ENCODE results near the gene TEAD1.

DNA sequence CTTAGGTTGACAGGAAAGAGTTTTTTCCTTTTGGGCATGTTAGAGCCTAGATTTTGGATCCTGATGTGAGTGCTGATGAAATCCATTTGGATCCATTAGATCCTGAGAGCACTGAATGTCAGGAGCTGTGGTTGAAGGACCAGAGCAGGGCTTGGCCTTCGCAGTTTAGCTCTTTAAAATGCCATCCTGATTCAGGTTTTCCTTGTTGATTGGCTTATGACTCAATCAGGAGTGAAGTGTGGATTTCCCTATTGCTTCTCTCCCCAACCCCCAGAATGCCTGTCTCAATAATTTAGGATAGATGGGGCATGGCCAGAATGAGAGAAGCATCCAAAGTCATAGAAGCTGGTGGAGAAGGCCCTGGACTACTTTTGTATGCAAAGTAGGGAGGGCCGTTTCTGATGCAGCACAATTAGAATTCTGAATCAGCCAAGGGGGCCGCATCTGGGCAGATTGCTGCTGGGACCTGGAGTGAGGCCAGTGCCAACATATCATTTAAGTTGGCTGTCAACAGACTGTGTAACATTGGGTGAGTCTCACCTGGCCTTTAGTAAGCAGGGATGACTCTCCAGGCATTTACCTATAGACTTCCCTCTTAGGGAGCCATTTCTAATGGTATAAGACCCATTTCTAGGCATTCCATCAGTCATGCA lies 80.5 kb downstream of the TEAD1 start:
- TF ChIP-seq, protein P1, sequence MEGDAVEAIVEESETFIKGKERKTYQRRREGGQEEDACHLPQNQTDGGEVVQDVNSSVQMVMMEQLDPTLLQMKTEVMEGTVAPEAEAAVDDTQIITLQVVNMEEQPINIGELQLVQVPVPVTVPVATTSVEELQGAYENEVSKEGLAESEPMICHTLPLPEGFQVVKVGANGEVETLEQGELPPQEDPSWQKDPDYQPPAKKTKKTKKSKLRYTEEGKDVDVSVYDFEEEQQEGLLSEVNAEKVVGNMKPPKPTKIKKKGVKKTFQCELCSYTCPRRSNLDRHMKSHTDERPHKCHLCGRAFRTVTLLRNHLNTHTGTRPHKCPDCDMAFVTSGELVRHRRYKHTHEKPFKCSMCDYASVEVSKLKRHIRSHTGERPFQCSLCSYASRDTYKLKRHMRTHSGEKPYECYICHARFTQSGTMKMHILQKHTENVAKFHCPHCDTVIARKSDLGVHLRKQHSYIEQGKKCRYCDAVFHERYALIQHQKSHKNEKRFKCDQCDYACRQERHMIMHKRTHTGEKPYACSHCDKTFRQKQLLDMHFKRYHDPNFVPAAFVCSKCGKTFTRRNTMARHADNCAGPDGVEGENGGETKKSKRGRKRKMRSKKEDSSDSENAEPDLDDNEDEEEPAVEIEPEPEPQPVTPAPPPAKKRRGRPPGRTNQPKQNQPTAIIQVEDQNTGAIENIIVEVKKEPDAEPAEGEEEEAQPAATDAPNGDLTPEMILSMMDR (IDR thresholded peaks at IDR 0.05; ENCODE audit: low read depth, low read length, missing input control): no peak
- TF ChIP-seq FOXA1 (IDR thresholded peaks at IDR 0.05) (no peak), SP1 (IDR thresholded peaks at IDR 0.05) (no peak), REST (IDR thresholded peaks at IDR 0.05) (no peak), GABPA (IDR thresholded peaks at IDR 0.05 in 1 of 2, conservative IDR thresholded peaks at IDR 0.05 in 1 of 2) (no peak), ATF3 (IDR thresholded peaks at IDR 0.05) (no peak), EGR1 (IDR thresholded peaks at IDR 0.05; ENCODE audit: low read depth in 2 of 2) (no peak), JUND (IDR thresholded peaks at IDR 0.05) (no peak), RXRA (IDR thresholded peaks at IDR 0.05) (no peak), RAD21 (IDR thresholded peaks at IDR 0.05) (no peak), TAF1 (conservative IDR thresholded peaks at IDR 0.05) (no peak), YY1 (IDR thresholded peaks at IDR 0.05) (no peak)
- TF ChIP-seq, protein P2, sequence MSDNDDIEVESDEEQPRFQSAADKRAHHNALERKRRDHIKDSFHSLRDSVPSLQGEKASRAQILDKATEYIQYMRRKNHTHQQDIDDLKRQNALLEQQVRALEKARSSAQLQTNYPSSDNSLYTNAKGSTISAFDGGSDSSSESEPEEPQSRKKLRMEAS (IDR thresholded peaks at IDR 0.05): no peak
- TF ChIP-seq, protein P3, sequence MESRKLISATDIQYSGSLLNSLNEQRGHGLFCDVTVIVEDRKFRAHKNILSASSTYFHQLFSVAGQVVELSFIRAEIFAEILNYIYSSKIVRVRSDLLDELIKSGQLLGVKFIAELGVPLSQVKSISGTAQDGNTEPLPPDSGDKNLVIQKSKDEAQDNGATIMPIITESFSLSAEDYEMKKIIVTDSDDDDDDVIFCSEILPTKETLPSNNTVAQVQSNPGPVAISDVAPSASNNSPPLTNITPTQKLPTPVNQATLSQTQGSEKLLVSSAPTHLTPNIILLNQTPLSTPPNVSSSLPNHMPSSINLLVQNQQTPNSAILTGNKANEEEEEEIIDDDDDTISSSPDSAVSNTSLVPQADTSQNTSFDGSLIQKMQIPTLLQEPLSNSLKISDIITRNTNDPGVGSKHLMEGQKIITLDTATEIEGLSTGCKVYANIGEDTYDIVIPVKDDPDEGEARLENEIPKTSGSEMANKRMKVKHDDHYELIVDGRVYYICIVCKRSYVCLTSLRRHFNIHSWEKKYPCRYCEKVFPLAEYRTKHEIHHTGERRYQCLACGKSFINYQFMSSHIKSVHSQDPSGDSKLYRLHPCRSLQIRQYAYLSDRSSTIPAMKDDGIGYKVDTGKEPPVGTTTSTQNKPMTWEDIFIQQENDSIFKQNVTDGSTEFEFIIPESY (IDR thresholded peaks at IDR 0.05): no peak

Measured in liver (tissue), 3 donors.